Liver (tissue), 3 donors: Measurements from ENCODE around the gene UBE2Q2.
"Not testable (repeated sequence)": the region's sequence is repeated elsewhere in the genome, so short reads cannot be mapped to it uniquely, and the experiment has no call there.

Source experiments
- ATF3 ChIP-seq: IDR thresholded peaks from 2 replicates; pipeline ENCODE4 v1.6.1; 2016; ENCODE audit warnings: antibody characterized with exemption
- CTCF ChIP-seq: fragments of 150-350 bp; IDR thresholded peaks from 2 replicates; pipeline ENCODE4 v1.5.1; 2017; ENCODE audit warnings: improper control_type of control experiment, low read depth, low read length; ENCODE audit not compliant: missing input control
- FOXA1 ChIP-seq: IDR thresholded peaks from 2 replicates; pipeline ENCODE4 v1.6.1; 2016; ENCODE audit warnings: antibody characterized with exemption
- MAX ChIP-seq: IDR thresholded peaks from 2 replicates; pipeline ENCODE4 v1.6.1; 2016; ENCODE audit warnings: antibody characterized with exemption
- RAD21 ChIP-seq, 2 donors: IDR thresholded peaks; 2 replicates each; pipeline ENCODE4 v1.6.1; 2016; ENCODE audit warnings: antibody characterized with exemption in 2 of 2, mild to moderate bottlenecking in 2 of 2
- REST ChIP-seq: IDR thresholded peaks from 2 replicates; pipeline ENCODE4 v1.6.1; 2016; ENCODE audit warnings: antibody characterized with exemption, mild to moderate bottlenecking
- TAF1 ChIP-seq: conservative IDR thresholded peaks from 2 replicates; pipeline ENCODE4 v1.6.1; 2016; ENCODE audit warnings: antibody characterized with exemption, mild to moderate bottlenecking
- YY1 ChIP-seq: IDR thresholded peaks from 2 replicates; pipeline ENCODE4 v1.6.1; 2016; ENCODE audit warnings: antibody characterized with exemption, mild to moderate bottlenecking
- ZBTB33 ChIP-seq: IDR thresholded peaks from 2 replicates; pipeline ENCODE4 v1.6.1; 2016; ENCODE audit warnings: antibody characterized with exemption
- donor health status: healthy.
- donor health status: healthy.

GRCh38 chr15:75871589-75871988, 28.3 kb downstream of the UBE2Q2 start:
- TF ChIP-seq REST; TAF1; CTCF; FOXA1; ATF3; YY1; MAX; RAD21 (IDR thresholded peaks at IDR 0.05); ZBTB33: not testable (repeated sequence)
